HCT116 (cell line): ENCODE results near the gene WNT11. TPM values are rescaled to one million over a fixed set of nuclear protein-coding genes. Genes with fewer than 3 reads are reported as not detected.

Experiments
- ATAC-seq: fragments of 200-7000 bp; cut with Tn5 transposase; 2 replicates; pipeline ENCODE4 v1.9.1; 2020; ENCODE audit warnings: mild to moderate bottlenecking, moderate library complexity
- BruUV-seq: library from RNA; stranded (reverse); fragments of 400-500 nt; replicated peaks from 2 replicates; lab custom pipeline; 2021; lab: Mats Ljungman, UMichigan
- CTCF ChIA-PET: fragments of 300-600 bp; sonication (Branson Sonifier 250); formaldehyde crosslinking; loops from one replicate; lab custom pipeline; 2021; ENCODE audit warnings: antibody characterized with exemption; lab: Charles Lee
- POLR2A ChIA-PET: fragments of 300-600, 350-600 bp; sonication (Branson Sonifier 250); formaldehyde crosslinking; loops from one replicate; lab custom pipeline; 2021; ENCODE audit warnings: antibody characterized with exemption; lab: Charles Lee
- RAD21 ChIA-PET, 2 experiments: fragments of 300-600 bp; sonication (Branson Sonifier 250); formaldehyde crosslinking; loops; one replicate each; lab custom pipeline; 2023; ENCODE audit warnings: low total read pairs in 2 of 2; ENCODE audit not compliant: uncharacterized antibody in 2 of 2, unreplicated experiment in 2 of 2, low non-redundant PET in 1 of 2; lab: Charles Lee
- DNase-seq: peaks from one replicate; pipeline ENCODE4 v3.0.0-alpha.2; 2010; ENCODE audit warnings: low read depth, low spot score
- H2AFZ ChIP-seq: fragments of 200-600 bp; shearing (Covaris generic), sonication (generic); 2 replicates; pipeline ENCODE4 v1.6.1; 2017; ENCODE audit warnings: low read depth, mixed run types, mixed read lengths, antibody characterized with exemption, low read length; ENCODE audit not compliant: poor library complexity, severe bottlenecking
- H3K27ac ChIP-seq: 2 replicates; pipeline ENCODE4 v1.5.1; 2012; ENCODE audit warnings: low read depth, low read length
- H3K27me3 ChIP-seq: fragments of 200-600 bp; sonication (generic); 2 replicates; pipeline ENCODE4 v1.6.1; 2016; ENCODE audit warnings: mixed run types, low read length, mixed read lengths; ENCODE audit not compliant: insufficient read depth
- H3K36me3 ChIP-seq, 2 experiments: fragments of 200-500 bp in 1 of 2; fragments of 200-600 bp in 1 of 2; sonication (Bioruptor generic) in 1 of 2; sonication (generic) in 1 of 2; 2 replicates each; pipeline versions ENCODE4 v1.5.1 to v1.6.1; 2014 to 2016; ENCODE audit warnings: low read length in 2 of 2, inconsistent platforms in 1 of 2, mixed read lengths in 1 of 2, mixed run types in 1 of 2; ENCODE audit not compliant: insufficient read depth in 2 of 2, control insufficient read depth in 1 of 2
- H3K4me1 ChIP-seq, 2 experiments: fragments of 200-600 bp in 1 of 2; sonication (generic) in 1 of 2; 2 replicates each; pipeline versions ENCODE4 v1.5.1 to v1.6.1; 2012 to 2017; ENCODE audit warnings: low read length in 2 of 2, inconsistent platforms in 1 of 2, mild to moderate bottlenecking in 1 of 2, mixed read lengths in 1 of 2, mixed run types in 1 of 2, moderate library complexity in 1 of 2; ENCODE audit not compliant: insufficient read depth in 2 of 2, control insufficient read depth in 1 of 2
- H3K4me2 ChIP-seq: fragments of 200-600 bp; sonication (generic); 2 replicates; pipeline ENCODE4 v1.6.1; 2017; ENCODE audit warnings: mixed run types, low read length, mixed read lengths
- H3K4me3 ChIP-seq, 2 experiments: fragments of 200-600 bp in 1 of 2; sonication (generic) in 1 of 2; replicated peaks in 1 of 2; 2 replicates each; pipeline ENCODE4 v1.5.1; 2011 to 2016; ENCODE audit warnings: low read length in 2 of 2, control low read depth in 1 of 2, low read depth in 1 of 2, mild to moderate bottlenecking in 1 of 2, mixed read lengths in 1 of 2, mixed run types in 1 of 2
- H3K79me2 ChIP-seq: fragments of 200-600 bp; sonication (generic); 2 replicates; pipeline ENCODE4 v1.6.1; 2017; ENCODE audit warnings: mild to moderate bottlenecking, mixed run types, low read length, moderate library complexity, mixed read lengths; ENCODE audit not compliant: insufficient read depth
- H3K9ac ChIP-seq: fragments of 200-600 bp; sonication (generic); 2 replicates; pipeline ENCODE4 v1.6.1; 2016; ENCODE audit warnings: low read length, mixed read lengths
- H3K9me2 ChIP-seq: fragments of 200-600 bp; sonication (generic), shearing (Covaris generic); 2 replicates; pipeline ENCODE4 v1.6.1; 2017; ENCODE audit warnings: mixed run types, mild to moderate bottlenecking, moderate library complexity; ENCODE audit not compliant: insufficient read depth
- H3K9me3 ChIP-seq, 2 experiments: fragments of 200-500 bp in 1 of 2; fragments of 200-600 bp in 1 of 2; sonication (Bioruptor generic) in 1 of 2; sonication (generic) in 1 of 2; 2 replicates each; pipeline ENCODE4 v1.6.1; 2014 to 2017; ENCODE audit warnings: low read length in 2 of 2, mixed read lengths in 2 of 2, inconsistent platforms in 1 of 2, low read depth in 1 of 2, mild to moderate bottlenecking in 1 of 2, mixed run types in 1 of 2, moderate library complexity in 1 of 2; ENCODE audit not compliant: control insufficient read depth in 1 of 2, insufficient read depth in 1 of 2
- H4K20me1 ChIP-seq: fragments of 200-600 bp; sonication (generic), shearing (Covaris generic); 2 replicates; pipeline ENCODE4 v1.6.1; 2017; ENCODE audit warnings: mixed run types, mild to moderate bottlenecking, moderate library complexity; ENCODE audit not compliant: insufficient read depth
- CBX3 ChIP-seq: IDR thresholded peaks from 2 replicates; pipeline ENCODE4 v1.6.1; 2012; ENCODE audit warnings: low read depth
- CEBPB ChIP-seq: IDR thresholded peaks from 2 replicates; pipeline ENCODE4 v1.6.1; 2012; ENCODE audit warnings: low read depth
- ELF1 ChIP-seq: IDR thresholded peaks from 2 replicates; pipeline ENCODE4 v1.6.1; 2012; ENCODE audit warnings: low read depth, borderline replicate concordance
- EZH2 ChIP-seq: fragments of 200-600 bp; sonication (generic); IDR thresholded peaks from 2 replicates; pipeline ENCODE4 v1.6.1; 2017; ENCODE audit warnings: antibody characterized with exemption, mixed run types
- EZH2phosphoT487 ChIP-seq: fragments of 200-600 bp; IDR thresholded peaks from 2 replicates; pipeline ENCODE4 v1.6.1; 2018; ENCODE audit warnings: antibody characterized with exemption, borderline replicate concordance
- FOSL1 ChIP-seq: IDR thresholded peaks from 2 replicates; pipeline ENCODE4 v1.6.1; 2012; ENCODE audit warnings: low read depth
- MAX ChIP-seq: IDR thresholded peaks from 2 replicates; pipeline ENCODE4 v1.6.1; 2012
- POLR2A ChIP-seq: IDR thresholded peaks from 2 replicates; pipeline ENCODE4 v1.7.0; 2011; ENCODE audit warnings: borderline replicate concordance; ENCODE audit not compliant: insufficient read depth, insufficient read length; ENCODE audit errors: extremely low read depth
- POLR2AphosphoS5 ChIP-seq: IDR thresholded peaks from 2 replicates; pipeline ENCODE4 v1.6.1; 2011; ENCODE audit warnings: mild to moderate bottlenecking, low read depth, low read length, moderate library complexity
- REST ChIP-seq: IDR thresholded peaks from 2 replicates; pipeline ENCODE4 v1.6.1; 2012; ENCODE audit warnings: low read depth
- SP1 ChIP-seq: IDR thresholded peaks from 2 replicates; pipeline ENCODE4 v1.6.1; 2012; ENCODE audit warnings: low read depth
- SRF ChIP-seq: IDR thresholded peaks from 2 replicates; pipeline ENCODE4 v1.6.1; 2012; ENCODE audit warnings: low read depth
- TCF7L2 ChIP-seq: IDR thresholded peaks from 2 replicates; pipeline ENCODE4 v1.7.0; 2011; ENCODE audit warnings: borderline replicate concordance, inconsistent platforms; ENCODE audit not compliant: insufficient read depth, insufficient read length; ENCODE audit errors: extremely low read depth
- YY1 ChIP-seq: IDR thresholded peaks from 2 replicates; pipeline ENCODE4 v1.6.1; 2011; ENCODE audit warnings: low read length, low read depth, moderate library complexity, mild to moderate bottlenecking; ENCODE audit not compliant: insufficient replicate concordance; ENCODE audit errors: extremely low read depth
- ZNF274 ChIP-seq: fragments of 200-500 bp; sonication (Bioruptor generic); IDR thresholded peaks from 2 replicates; pipeline ENCODE4 v1.6.1; 2014; ENCODE audit warnings: mild to moderate bottlenecking, low read depth, low read length, inconsistent platforms
- intact Hi-C: fragments of 100-400 bp; cut with micrococcal nuclease; formaldehyde crosslinking; loops from 2 replicates; pipeline ENCODE4 v1.10.0; 2022
- total RNA-seq: library from RNA; stranded (reverse); gene quantifications from one replicate; pipeline ENCODE4 v1.2.1, GENCODE V29; 2021; ENCODE audit not compliant: unreplicated experiment

Gene WNT11
- total RNA-seq, 1 experiment from 2014 or later = 1.9 TPM

GRCh38 chr11:76158394-76159302 is 47.7 kb downstream of the WNT11 start:
- H4K20me1 ChIP-seq = no peaks in the 10 kb centered on the region
- H3K27me3 ChIP-seq = no peaks in the 10 kb centered on the region
- no peaks in the 10 kb centered on the region for H3K36me3 ChIP-seq
- TF ChIP-seq YY1 (no peak), CEBPB (no peak), REST (no peak), FOSL1 (no peak), SRF (no peak), EZH2phosphoT487 (no peak), POLR2AphosphoS5 (no peak), CBX3 (no peak), TCF7L2 (no peak), EZH2 (no peak), SP1 (no peak), ELF1 (no peak), POLR2A (no peak), MAX (no peak), ZNF274 (no peak)
- DNase-seq = no peak
- H3K9me2 ChIP-seq = no peaks in the 10 kb centered on the region
- H2AFZ ChIP-seq = no peak overlapping the region
- H3K79me2 ChIP-seq = no peaks in the 10 kb centered on the region
- ChIA-PET CTCF (no interaction called here), POLR2A (no interaction called here), RAD21 (no interaction called here)
- BruUV-seq = no TSS peak
- H3K9ac ChIP-seq = no peak overlapping the region
- H3K4me2 ChIP-seq = no peak overlapping the region
- no peaks in the 10 kb centered on the region for H3K4me1 ChIP-seq
- ATAC-seq = no peak
- intact Hi-C loops = no loop called here
- no peak overlapping the region for H3K27ac ChIP-seq
- H3K9me3 ChIP-seq = no peaks in the 10 kb centered on the region
- no peak overlapping the region for H3K4me3 ChIP-seq
